GM19395 (cell line): Measurements from ENCODE around the gene AGAP1.

Experiments used
- ATAC-seq: cut with Tn5 transposase; IDR thresholded peaks from one replicate; pipeline ENCODE4 v1.9.1; 2021; ENCODE audit warnings: mild to moderate bottlenecking, moderate library complexity; ENCODE audit not compliant: unreplicated experiment

Gene AGAP1

GRCh38 chr2:235970204-235971040, 476.6 kb downstream of the AGAP1 start:
- no peak for ATAC-seq

- no peak for ATAC-seq
Measured at GRCh38 chr2:235976516-235976915, 482.7 kb downstream of the AGAP1 start.

GRCh38 chr2:235976956-235977355, 483.1 kb downstream of the AGAP1 start:
- no peak for ATAC-seq

GRCh38 chr2:235977445-235977844, 483.6 kb downstream of the AGAP1 start:
- no peak for ATAC-seq

- no peak for ATAC-seq
Measured at GRCh38 chr2:235978022-235978421, 484.2 kb downstream of the AGAP1 start.

- ATAC-seq: no peak
Measured at GRCh38 chr2:235979037-235979436, 485.2 kb downstream of the AGAP1 start.

GRCh38 chr2:235979753-235980435, 486.1 kb downstream of the AGAP1 start:
- ATAC-seq: no peak

GRCh38 chr2:235981631-235982030, 487.8 kb downstream of the AGAP1 start:
- no peak for ATAC-seq

GRCh38 chr2:235983016-235983415, 489.2 kb downstream of the AGAP1 start:
- no peak for ATAC-seq

- ATAC-seq: no peak
Measured at GRCh38 chr2:235984552-235984951, 490.7 kb downstream of the AGAP1 start.

- ATAC-seq: no peak
Measured at GRCh38 chr2:235986361-235986760, 492.5 kb downstream of the AGAP1 start.

GRCh38 chr2:235988271-235989015, 494.6 kb downstream of the AGAP1 start:
- ATAC-seq: no peak

- ATAC-seq: no peak
Measured at GRCh38 chr2:235989591-235989990, 495.7 kb downstream of the AGAP1 start.

GRCh38 chr2:235990344-235990743, 496.5 kb downstream of the AGAP1 start:
- ATAC-seq: no peak

GRCh38 chr2:235992024-235992423, 498.2 kb downstream of the AGAP1 start:
- no peak for ATAC-seq

GRCh38 chr2:235996419-235996818, 502.6 kb downstream of the AGAP1 start:
- no peak for ATAC-seq

- no peak for ATAC-seq
Measured at GRCh38 chr2:235999011-235999410, 505.2 kb downstream of the AGAP1 start.

- ATAC-seq: no peak
Measured at GRCh38 chr2:236001166-236001828, 507.5 kb downstream of the AGAP1 start.

- ATAC-seq: no peak
Measured at GRCh38 chr2:236001854-236002253, 508.0 kb downstream of the AGAP1 start.

- no peak for ATAC-seq
Measured at GRCh38 chr2:236008006-236008405, 514.2 kb downstream of the AGAP1 start.

GRCh38 chr2:236008857-236009256, 515.0 kb downstream of the AGAP1 start:
- ATAC-seq: no peak
